GM19438 (cell line): ENCODE measurements around the gene AGBL4.
"Not testable (repeated sequence)": the region's sequence is repeated elsewhere in the genome, so short reads cannot be mapped to it uniquely, and the experiment has no call there.

Source experiments
- ATAC-seq: cut with Tn5 transposase; IDR thresholded peaks from one replicate; pipeline ENCODE4 v1.9.1; 2021; ENCODE audit warnings: low read depth; ENCODE audit not compliant: unreplicated experiment

AGBL4 gene

GRCh38 chr1:49051647-49052046 lies 972.1 kb downstream of the AGBL4 start:
- no peak for ATAC-seq

DNA sequence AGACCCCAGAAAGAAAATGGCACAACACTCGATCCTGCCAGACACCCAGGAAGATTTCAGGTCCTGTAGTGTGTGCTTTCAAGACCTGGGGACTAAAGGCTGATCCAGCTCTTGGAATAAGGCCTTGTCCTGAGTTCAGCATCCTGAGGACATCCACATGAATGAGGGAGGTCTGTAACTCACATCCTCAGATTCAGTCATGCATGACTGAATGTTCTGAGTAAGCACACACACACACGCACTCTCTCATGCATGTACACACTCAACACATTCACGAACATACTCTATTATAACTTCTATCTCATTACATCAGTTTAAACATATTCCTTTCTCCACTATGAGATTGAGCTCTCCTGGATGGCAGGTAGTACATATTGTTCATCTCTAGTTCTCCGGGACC lies 973.7 kb downstream of the AGBL4 start:
- ATAC-seq, result no peak

GRCh38 chr1:49048188-49048587 lies 975.6 kb downstream of the AGBL4 start:
- no peak for ATAC-seq

- ATAC-seq, result no peak
Observed at GRCh38 chr1:49046305-49046704, 977.4 kb downstream of the AGBL4 start.

GRCh38 chr1:49045371-49045770 lies 978.4 kb downstream of the AGBL4 start:
- ATAC-seq, result no peak

GRCh38 chr1:49036700-49037099 lies 987.1 kb downstream of the AGBL4 start:
- ATAC-seq, result no peak

GRCh38 chr1:49028396-49028795 lies 995.4 kb downstream of the AGBL4 start:
- ATAC-seq, result no peak

DNA sequence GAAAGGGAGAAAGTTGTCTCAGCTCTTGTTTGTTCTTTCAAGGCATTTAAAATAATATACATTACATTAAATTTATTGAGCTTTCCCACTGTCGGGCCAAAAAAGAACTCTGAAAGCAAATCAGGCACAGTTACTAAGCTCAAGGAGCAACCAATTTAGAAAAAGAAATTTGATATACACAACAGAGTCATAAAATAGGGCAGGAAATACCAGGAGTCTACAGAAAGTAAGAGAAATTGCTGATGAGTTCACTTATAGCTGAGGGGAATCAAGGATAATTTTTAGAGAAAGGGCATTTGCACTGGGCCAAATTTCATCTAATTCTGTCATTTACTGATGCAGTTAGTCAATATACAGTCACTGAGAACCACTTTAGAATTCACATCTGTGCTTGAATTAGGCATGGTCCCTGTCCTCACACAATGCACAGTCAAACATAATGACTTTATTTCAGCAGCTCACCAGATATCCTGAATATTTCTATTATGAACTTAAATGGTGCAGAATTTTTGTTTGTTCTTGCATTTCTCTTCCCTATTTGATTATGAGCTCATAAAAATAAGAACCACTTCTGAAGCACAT lies 997.4 kb downstream of the AGBL4 start:
- no peak for ATAC-seq

GRCh38 chr1:49016030-49016977 lies 1007.5 kb downstream of the AGBL4 start:
- ATAC-seq, result no peak

GRCh38 chr1:49013079-49013478 lies 1010.7 kb downstream of the AGBL4 start:
- ATAC-seq, result no peak

DNA sequence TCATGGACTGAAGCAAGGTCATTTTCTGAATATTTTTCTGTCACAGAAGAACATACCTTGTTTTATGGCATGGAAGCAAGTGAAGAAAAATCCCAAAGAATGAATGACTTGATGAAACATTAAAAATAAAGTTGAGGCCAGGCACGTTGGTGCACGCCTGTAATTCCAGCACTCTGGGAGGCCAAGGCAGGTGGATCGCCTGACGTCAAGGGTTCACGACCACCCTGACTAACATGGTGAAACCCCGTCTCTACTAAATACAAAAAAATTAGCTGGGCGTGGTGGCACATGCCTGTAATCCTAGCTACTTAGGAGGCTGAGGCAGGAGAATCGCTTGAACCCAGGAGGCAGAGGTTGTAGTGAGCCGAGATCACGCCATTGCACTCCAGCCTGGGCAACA lies 1020.8 kb downstream of the AGBL4 start:
- not testable (repeated sequence) for ATAC-seq

- ATAC-seq, result no peak
Observed at GRCh38 chr1:48999321-48999720, 1024.4 kb downstream of the AGBL4 start.

DNA sequence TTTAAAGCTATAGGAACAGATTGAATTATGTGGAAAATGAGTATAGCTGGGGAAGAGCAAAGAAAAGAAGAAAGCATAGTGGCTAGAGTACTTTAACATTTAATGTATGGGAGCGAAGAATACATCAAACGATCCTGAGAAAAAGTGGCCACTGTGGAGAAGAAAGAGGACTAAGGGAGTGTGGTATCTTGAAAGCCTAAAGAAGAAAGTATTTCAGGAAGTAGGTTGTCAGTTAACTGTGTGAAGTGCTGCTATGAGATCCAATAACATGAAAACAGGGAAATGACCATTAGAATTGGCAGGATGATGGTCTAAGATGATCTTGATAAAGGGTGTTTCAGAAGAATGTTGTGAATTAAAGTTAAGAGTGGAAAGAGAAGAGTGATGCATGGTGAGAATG lies 1027.4 kb downstream of the AGBL4 start:
- no peak for ATAC-seq

DNA sequence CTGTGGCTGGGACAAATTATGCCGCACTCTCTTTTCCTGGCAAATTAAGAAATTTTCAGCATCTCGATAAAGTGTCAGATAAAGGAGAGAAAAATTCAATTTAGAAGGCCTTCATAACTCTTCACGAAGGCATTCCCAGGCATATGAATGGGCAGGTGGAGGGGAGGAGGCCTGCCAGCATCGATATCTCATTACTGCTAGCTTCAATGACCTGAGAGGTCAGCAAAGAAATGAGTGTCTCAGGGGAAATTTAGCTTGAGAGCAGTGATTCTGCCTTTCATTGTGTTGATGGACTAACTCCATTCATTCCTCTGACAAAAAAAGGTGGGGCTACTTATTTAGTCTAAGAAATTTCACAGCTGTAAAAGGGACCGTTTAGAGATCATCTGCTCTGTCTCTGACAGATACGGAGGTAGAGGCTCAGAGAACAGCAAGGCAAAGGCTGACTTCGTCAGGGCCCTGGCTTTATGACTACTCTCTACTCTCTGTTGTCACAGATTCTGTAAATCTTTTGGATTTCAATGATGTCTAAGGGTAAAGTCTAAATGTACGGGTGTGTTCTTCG lies 1035.0 kb downstream of the AGBL4 start:
- ATAC-seq, result no peak

GRCh38 chr1:48979940-48980339 lies 1043.8 kb downstream of the AGBL4 start:
- no peak for ATAC-seq

DNA sequence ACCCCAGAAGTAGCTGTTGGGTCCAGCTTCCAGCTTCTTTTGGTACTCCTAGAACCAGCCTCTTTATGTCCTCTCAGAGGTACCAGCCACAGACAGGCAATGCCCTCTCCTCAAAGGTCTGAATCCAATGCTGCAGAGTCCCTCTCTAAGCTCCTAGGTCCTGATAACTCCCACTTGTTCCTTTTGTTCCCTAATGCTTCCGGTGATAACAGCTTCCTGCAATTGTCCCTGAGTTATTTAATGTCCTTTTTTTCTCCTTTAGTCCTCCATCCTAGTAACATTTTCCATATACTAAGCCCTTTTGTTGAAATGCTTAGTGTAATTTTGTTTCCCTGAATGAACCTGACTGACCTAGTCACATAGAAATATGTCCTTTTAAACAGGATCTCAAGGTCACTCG lies 1045.3 kb downstream of the AGBL4 start:
- no peak for ATAC-seq

GRCh38 chr1:48977273-48977672 lies 1046.5 kb downstream of the AGBL4 start:
- ATAC-seq, result no peak

DNA sequence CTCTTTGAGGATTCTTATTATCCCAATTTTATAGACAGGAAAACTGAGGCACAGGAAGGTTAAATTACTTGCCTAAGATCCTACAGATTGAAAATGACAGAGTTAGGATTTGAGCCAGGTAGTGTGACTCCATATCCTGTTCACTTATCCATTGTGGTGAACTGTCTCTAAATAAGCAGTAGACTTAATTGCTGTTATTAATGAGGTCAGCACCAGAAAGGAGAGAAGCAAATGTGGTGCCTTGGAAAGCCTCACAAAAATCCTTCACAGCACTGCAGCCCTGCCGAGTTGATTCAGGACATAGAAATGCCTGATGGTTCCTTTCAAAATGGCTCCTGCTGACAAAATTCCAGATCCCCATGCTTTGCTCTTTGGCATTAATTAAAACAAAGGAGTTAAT lies 1053.8 kb downstream of the AGBL4 start:
- no peak for ATAC-seq

- ATAC-seq, result no peak
Observed at GRCh38 chr1:48967318-48967717, 1056.4 kb downstream of the AGBL4 start.

- no peak for ATAC-seq
Observed at GRCh38 chr1:48966583-48966982, 1057.2 kb downstream of the AGBL4 start.

DNA sequence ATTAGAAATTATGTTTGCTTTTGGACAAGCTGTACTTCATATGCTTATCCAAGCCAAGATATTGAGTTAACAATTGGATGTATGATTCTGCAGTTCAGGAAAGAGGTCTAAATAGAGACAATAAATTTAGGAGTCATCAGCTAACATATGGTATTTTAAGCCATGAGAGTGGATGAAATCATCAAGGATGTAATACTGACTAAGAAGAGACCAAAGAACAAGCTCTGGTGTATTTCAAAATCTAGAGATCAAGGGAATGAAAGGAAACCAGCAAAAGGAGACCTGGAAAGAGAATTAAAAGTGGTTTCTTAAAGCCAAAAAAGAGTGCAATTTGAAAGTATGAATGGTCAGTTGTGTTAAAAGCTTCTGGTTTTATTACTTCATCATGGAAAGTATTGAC lies 1063.4 kb downstream of the AGBL4 start:
- no peak for ATAC-seq

GRCh38 chr1:48955774-48956173 lies 1068.0 kb downstream of the AGBL4 start:
- no peak for ATAC-seq
